ENCODE results near the gene LRRC74B.

LRRC74B gene

GRCh38 chr22:21029486-21030025 lies 16.2 kb upstream of the LRRC74B start:
- DNase-seq (ENCODE audit: low read depth): no peak
- in situ Hi-C loops (cut with HindIII; ENCODE audit: low sequenced_read_pairs): no loop called here
- H3K4me3 ChIP-seq (ENCODE audit: low read depth, low read length): no peak overlapping the region
- TF ChIP-seq CTCF (IDR thresholded peaks at IDR 0.05; ENCODE audit: low read depth, low read length, missing control alignments): no peak

GRCh38 chr22:21030032-21030431 lies 15.7 kb upstream of the LRRC74B start:
- no peak for TF ChIP-seq CTCF (IDR thresholded peaks at IDR 0.05; ENCODE audit: low read depth, low read length, missing control alignments)
- H3K4me3 ChIP-seq (ENCODE audit: low read depth, low read length): no peak overlapping the region
- no peak for DNase-seq (ENCODE audit: low read depth)
- in situ Hi-C loops (cut with HindIII; ENCODE audit: low sequenced_read_pairs): no loop called here

- TF ChIP-seq CTCF (IDR thresholded peaks at IDR 0.05; ENCODE audit: low read depth, low read length, missing control alignments): no peak
- in situ Hi-C loops (cut with HindIII; ENCODE audit: low sequenced_read_pairs): no loop called here
- no peak overlapping the region for H3K4me3 ChIP-seq (ENCODE audit: low read depth, low read length)
- DNase-seq (ENCODE audit: low read depth): no peak
Measured at GRCh38 chr22:21030621-21031544, 14.9 kb upstream of the LRRC74B start.

GRCh38 chr22:21031545-21032036 lies 14.2 kb upstream of the LRRC74B start:
- DNase-seq (ENCODE audit: low read depth): no peak
- in situ Hi-C loops (cut with HindIII; ENCODE audit: low sequenced_read_pairs): no loop called here
- TF ChIP-seq CTCF (IDR thresholded peaks at IDR 0.05; ENCODE audit: low read depth, low read length, missing control alignments): no peak
- no peak overlapping the region for H3K4me3 ChIP-seq (ENCODE audit: low read depth, low read length)

- no peak for TF ChIP-seq CTCF (IDR thresholded peaks at IDR 0.05; ENCODE audit: low read depth, low read length, missing control alignments)
- DNase-seq (ENCODE audit: low read depth): no peak
- no peak within 1 kb of the TSS for H3K4me3 ChIP-seq (ENCODE audit: low read depth, low read length)
- in situ Hi-C loops (cut with HindIII; ENCODE audit: low sequenced_read_pairs): no loop called here
Measured at GRCh38 chr22:21032037-21032867, 13.5 kb upstream of the LRRC74B start, which contains the start of gene SLC7A4. Gene SLC7A4, minus strand, starts transcription at chr22:21032561. Its CDS starts 749 bp downstream, at chr22:21031812.
